Measurements from ENCODE around the gene FAM209B. TPM values are rescaled to one million over a fixed set of nuclear protein-coding genes. Genes with fewer than 3 reads are reported as not detected.
"Not testable (repeated sequence)": the region's sequence is repeated elsewhere in the genome, so short reads cannot be mapped to it uniquely, and the experiment has no call there.

FAM209B gene
- polyA plus RNA-seq, 4 donors = 0.27 to 1.9 (median 0.31) TPM; not detected in 1

DNA sequence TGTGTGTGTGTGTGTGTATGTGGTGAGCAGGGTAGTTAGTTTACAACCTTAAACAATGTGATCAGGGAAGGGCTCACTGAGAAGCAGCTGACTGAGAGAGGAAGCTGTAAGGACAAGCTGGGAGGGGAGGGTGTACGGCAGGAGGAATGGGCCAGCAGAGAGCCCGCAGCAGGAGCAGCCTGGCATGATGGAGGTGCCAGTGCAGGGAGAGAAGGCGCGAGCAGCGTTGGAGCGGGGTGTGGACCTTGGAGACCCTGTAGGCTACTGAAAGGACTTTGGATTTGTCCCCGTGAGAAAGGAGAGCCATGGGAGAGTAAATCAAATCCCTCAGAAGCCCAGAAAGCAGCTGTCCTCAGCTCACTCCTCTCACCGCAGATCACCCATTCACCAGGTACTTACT lies 18.5 kb downstream of the FAM209B start:
- WGBS, 3 donors = 73 to 87% (median 76%) methylated on average over 8 of the region's 8 CpGs
- no peak for DNase-seq
- H3K36me3 ChIP-seq (ENCODE audit: control insufficient read depth in 3 of 3, insufficient read depth in 2 of 3, low read depth in 1 of 3, low read length in 3 of 3) = no peaks in the 10 kb centered on the region
- no peaks in the 10 kb centered on the region for H3K4me1 ChIP-seq (ENCODE audit: control insufficient read depth in 3 of 3, insufficient read depth in 2 of 3, low read depth in 1 of 3, low read length in 2 of 3)
- H3K27me3 ChIP-seq (ENCODE audit: control insufficient read depth in 3 of 3, insufficient read depth in 3 of 3, low read length in 3 of 3) = no peaks in the 10 kb centered on the region
- H3K9me3 ChIP-seq (ENCODE audit: control insufficient read depth in 2 of 2, insufficient read depth in 1 of 2, low read depth in 1 of 2, low read length in 1 of 2) = no peaks in the 10 kb centered on the region
- no peak overlapping the region for H3K27ac ChIP-seq (ENCODE audit: low read depth in 1 of 3, low read length in 2 of 3)
- FAIRE-seq = no peak
- no peak overlapping the region for H3K4me3 ChIP-seq (ENCODE audit: low read depth in 1 of 3, low read length in 3 of 3)

DNA sequence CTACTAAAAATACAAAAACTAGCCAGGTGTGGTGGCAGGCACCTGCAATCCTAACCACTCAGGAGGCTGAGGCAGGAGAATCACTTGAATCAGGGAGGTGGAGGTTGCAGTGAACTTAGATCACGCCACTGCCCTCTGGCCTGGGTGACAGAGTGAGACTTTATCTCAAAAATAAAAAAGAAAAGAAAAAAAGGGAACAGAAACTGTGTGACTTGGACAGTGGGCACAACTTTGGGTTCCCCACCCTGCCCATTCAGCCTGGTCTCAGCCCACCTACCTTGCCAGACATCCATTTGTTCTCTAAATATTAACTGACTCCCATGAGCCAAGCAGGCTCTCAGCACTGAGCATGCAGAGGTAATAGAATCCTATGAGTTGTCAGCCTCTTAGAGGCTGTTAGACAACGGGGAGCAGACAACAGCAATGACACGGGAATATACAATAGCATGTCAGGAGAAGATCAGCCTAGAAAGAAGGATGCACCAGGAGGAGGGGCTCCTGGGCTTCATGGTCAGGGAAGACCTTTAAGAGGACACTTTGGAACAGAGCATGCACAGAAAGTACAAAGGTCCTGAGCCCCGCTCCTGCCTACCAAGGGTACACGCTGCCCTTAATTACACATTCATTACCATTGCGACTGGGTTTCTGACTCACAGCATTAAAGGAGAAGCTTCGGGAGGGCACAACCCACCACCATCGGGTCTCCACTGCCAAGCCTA lies 20.0 kb downstream of the FAM209B start:
- WGBS, 3 donors = 45 to 64% (median 51%) methylated on average over 8 of the region's 8 CpGs
- FAIRE-seq = no peak
- no peak for DNase-seq
- Histone ChIP-seq H3K4me1 (ENCODE audit: control insufficient read depth in 3 of 3, insufficient read depth in 2 of 3, low read depth in 1 of 3, low read length in 2 of 3) (no peaks in the 10 kb centered on the region), H3K9me3 (ENCODE audit: control insufficient read depth in 2 of 2, insufficient read depth in 1 of 2, low read depth in 1 of 2, low read length in 1 of 2) (no peaks in the 10 kb centered on the region), H3K27me3 (ENCODE audit: control insufficient read depth in 3 of 3, insufficient read depth in 3 of 3, low read length in 3 of 3) (no peaks in the 10 kb centered on the region), H3K4me3 (ENCODE audit: low read depth in 1 of 3, low read length in 3 of 3) (no peak overlapping the region), H3K27ac (ENCODE audit: low read depth in 1 of 3, low read length in 2 of 3) (no peak overlapping the region), H3K36me3 (ENCODE audit: control insufficient read depth in 3 of 3, insufficient read depth in 2 of 3, low read depth in 1 of 3, low read length in 3 of 3) (no peaks in the 10 kb centered on the region)

DNA sequence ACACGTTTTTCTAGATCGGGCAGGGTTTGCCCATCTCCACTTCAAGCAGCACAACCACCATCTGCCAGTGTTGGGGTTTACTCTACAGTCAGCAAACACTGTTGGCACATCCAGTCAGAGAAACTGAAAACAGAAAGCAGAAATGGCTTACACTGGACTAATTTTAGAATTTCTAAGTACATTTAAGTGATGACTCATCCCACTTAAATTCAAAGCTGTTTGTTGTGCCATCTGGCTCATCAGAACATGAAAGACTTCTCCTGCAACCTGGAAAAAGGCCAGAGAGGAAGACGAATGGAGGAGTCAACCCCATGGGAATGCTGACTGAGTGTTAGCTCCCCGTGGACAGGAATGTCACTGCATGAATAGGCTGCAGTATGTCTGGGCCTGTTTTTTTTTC lies 21.8 kb downstream of the FAM209B start:
- H3K9me3 ChIP-seq (ENCODE audit: control insufficient read depth in 2 of 2, insufficient read depth in 1 of 2, low read depth in 1 of 2, low read length in 1 of 2) = no peaks in the 10 kb centered on the region
- H3K36me3 ChIP-seq (ENCODE audit: control insufficient read depth in 3 of 3, insufficient read depth in 2 of 3, low read depth in 1 of 3, low read length in 3 of 3) = no peaks in the 10 kb centered on the region
- H3K4me3 ChIP-seq (ENCODE audit: low read depth in 1 of 3, low read length in 3 of 3) = no peak overlapping the region
- FAIRE-seq = no peak
- 16 to 34% (median 26%) methylated on average over 4 of the region's 4 CpGs for WGBS, 3 donors
- peak overlapping the region in 1 of 3 donors; percentile 33 for H3K27ac ChIP-seq (ENCODE audit: low read depth in 1 of 3, low read length in 2 of 3)
- H3K27me3 ChIP-seq (ENCODE audit: control insufficient read depth in 3 of 3, insufficient read depth in 3 of 3, low read length in 3 of 3) = no peaks in the 10 kb centered on the region
- no peaks in the 10 kb centered on the region for H3K4me1 ChIP-seq (ENCODE audit: control insufficient read depth in 3 of 3, insufficient read depth in 2 of 3, low read depth in 1 of 3, low read length in 2 of 3)
- peak; percentile 7 to 14 for DNase-seq

DNA sequence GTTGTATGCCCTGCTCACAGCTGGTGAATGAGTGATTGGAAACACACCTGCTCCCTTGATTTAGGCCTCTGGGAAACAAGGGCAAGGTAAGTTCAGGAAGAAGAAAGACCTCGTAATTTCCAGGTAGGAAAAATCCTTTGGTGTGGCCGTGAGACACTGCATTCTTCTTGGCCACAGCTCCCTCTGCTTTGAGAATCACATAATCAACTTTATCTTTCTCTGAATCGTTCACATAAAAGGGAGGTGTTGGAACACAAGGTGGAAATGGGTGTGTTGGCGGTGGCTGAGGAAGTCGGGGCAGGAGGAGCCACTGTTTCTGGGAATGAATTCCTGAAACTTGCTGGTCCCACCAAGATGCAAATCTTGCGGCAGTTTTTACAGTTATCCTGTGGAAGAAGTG lies 25.9 kb downstream of the FAM209B start:
- no peak overlapping the region for H3K4me3 ChIP-seq (ENCODE audit: low read depth in 1 of 3, low read length in 3 of 3)
- no peaks in the 10 kb centered on the region for H3K36me3 ChIP-seq (ENCODE audit: control insufficient read depth in 3 of 3, insufficient read depth in 2 of 3, low read depth in 1 of 3, low read length in 3 of 3)
- FAIRE-seq (no peak), DNase-seq (no peak)
- H3K9me3 ChIP-seq (ENCODE audit: control insufficient read depth in 2 of 2, insufficient read depth in 1 of 2, low read depth in 1 of 2, low read length in 1 of 2) = no peaks in the 10 kb centered on the region
- 53 to 63% (median 57%) methylated on average over 6 of the region's 6 CpGs for WGBS, 3 donors
- H3K27me3 ChIP-seq (ENCODE audit: control insufficient read depth in 3 of 3, insufficient read depth in 3 of 3, low read length in 3 of 3) = no peaks in the 10 kb centered on the region
- H3K4me1 ChIP-seq (ENCODE audit: control insufficient read depth in 3 of 3, insufficient read depth in 2 of 3, low read depth in 1 of 3, low read length in 2 of 3) = no peaks in the 10 kb centered on the region
- H3K27ac ChIP-seq (ENCODE audit: low read depth in 1 of 3, low read length in 2 of 3) = no peak overlapping the region

DNA sequence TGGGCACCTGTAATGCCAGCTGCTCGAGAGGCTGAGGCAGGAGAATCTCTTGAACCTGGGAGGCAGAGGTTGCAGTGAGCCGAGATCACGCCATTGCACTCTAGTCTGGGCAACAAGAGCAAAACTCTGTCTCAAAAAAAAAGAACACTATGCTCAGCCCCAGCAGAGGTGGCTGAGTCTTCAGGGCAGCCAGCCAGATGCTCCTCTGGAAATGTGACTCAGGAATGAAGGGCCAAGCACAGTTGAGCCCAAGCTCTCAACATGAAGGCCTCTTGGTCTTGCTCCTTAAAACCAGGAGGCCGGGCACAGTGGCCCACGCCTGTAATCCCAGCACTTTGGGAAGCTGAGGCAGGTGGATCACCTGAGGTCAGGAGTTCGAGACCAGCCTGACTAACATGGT lies 31.5 kb downstream of the FAM209B start:
- DNase-seq; H3K27me3 ChIP-seq (ENCODE audit: control insufficient read depth in 3 of 3, insufficient read depth in 3 of 3, low read length in 3 of 3); H3K4me3 ChIP-seq (ENCODE audit: low read depth in 1 of 3, low read length in 3 of 3); H3K36me3 ChIP-seq (ENCODE audit: control insufficient read depth in 3 of 3, insufficient read depth in 2 of 3, low read depth in 1 of 3, low read length in 3 of 3); H3K4me1 ChIP-seq (ENCODE audit: control insufficient read depth in 3 of 3, insufficient read depth in 2 of 3, low read depth in 1 of 3, low read length in 2 of 3); H3K9me3 ChIP-seq (ENCODE audit: control insufficient read depth in 2 of 2, insufficient read depth in 1 of 2, low read depth in 1 of 2, low read length in 1 of 2); H3K27ac ChIP-seq (ENCODE audit: low read depth in 1 of 3, low read length in 2 of 3); FAIRE-seq: not testable (repeated sequence)
- WGBS, 3 donors = 79 to 93% (median 82%) methylated on average over 6 of the region's 6 CpGs

DNA sequence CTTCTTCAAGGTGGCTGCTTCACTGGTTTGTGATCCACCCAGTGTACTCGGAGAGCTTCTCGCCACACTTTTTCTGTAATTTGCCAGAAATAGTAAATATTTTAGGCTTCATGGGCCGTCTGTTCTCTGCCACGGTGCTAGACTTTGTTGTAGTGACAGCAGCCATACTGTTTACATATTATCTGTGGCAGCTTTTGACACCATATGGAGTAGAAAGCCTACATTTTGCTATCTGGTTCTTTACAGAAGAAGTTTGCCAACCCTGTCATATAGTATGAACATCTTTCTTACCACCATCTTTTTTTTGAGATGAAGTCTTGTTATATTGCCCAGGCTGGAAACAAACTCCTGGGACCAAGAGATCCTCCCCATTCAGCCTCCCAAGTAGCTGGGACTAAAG lies 32.5 kb downstream of the FAM209B start:
- Histone ChIP-seq H3K27ac (ENCODE audit: low read depth in 1 of 3, low read length in 2 of 3) (no peak overlapping the region), H3K4me3 (ENCODE audit: low read depth in 1 of 3, low read length in 3 of 3) (no peak overlapping the region), H3K4me1 (ENCODE audit: control insufficient read depth in 3 of 3, insufficient read depth in 2 of 3, low read depth in 1 of 3, low read length in 2 of 3) (no peaks in the 10 kb centered on the region), H3K36me3 (ENCODE audit: control insufficient read depth in 3 of 3, insufficient read depth in 2 of 3, low read depth in 1 of 3, low read length in 3 of 3) (no peaks in the 10 kb centered on the region), H3K27me3 (ENCODE audit: control insufficient read depth in 3 of 3, insufficient read depth in 3 of 3, low read length in 3 of 3) (no peaks in the 10 kb centered on the region), H3K9me3 (ENCODE audit: control insufficient read depth in 2 of 2, insufficient read depth in 1 of 2, low read depth in 1 of 2, low read length in 1 of 2) (no peaks in the 10 kb centered on the region)
- FAIRE-seq = no peak
- WGBS, 3 donors = 79 to 81% (median 80%) methylated on average over 4 of the region's 4 CpGs
- no peak for DNase-seq

DNA sequence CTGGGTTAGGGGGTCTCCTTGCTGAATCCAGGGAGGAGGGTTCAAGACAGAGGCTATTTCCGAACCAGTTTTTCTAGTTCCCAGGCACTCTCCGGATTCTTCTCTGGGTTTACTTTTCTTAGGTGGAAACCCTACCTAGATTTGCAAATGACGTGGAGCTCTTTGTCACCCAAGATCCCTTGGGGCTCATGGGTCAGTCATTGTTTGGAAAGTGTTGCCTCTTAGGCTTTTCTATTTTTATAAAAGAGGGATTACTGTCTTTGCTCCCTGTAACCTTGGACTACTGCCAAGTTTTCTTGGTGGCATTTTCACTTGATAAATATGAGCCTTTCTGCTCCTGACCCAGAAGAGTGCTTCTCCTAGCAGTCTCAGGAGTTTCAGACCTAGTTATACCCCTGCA lies 33.6 kb downstream of the FAM209B start:
- FAIRE-seq = no peak
- H3K9me3 ChIP-seq (ENCODE audit: control insufficient read depth in 2 of 2, insufficient read depth in 1 of 2, low read depth in 1 of 2, low read length in 1 of 2) = no peaks in the 10 kb centered on the region
- no peaks in the 10 kb centered on the region for H3K27me3 ChIP-seq (ENCODE audit: control insufficient read depth in 3 of 3, insufficient read depth in 3 of 3, low read length in 3 of 3)
- H3K36me3 ChIP-seq (ENCODE audit: control insufficient read depth in 3 of 3, insufficient read depth in 2 of 3, low read depth in 1 of 3, low read length in 3 of 3) = no peaks in the 10 kb centered on the region
- no peak overlapping the region for H3K27ac ChIP-seq (ENCODE audit: low read depth in 1 of 3, low read length in 2 of 3)
- H3K4me1 ChIP-seq (ENCODE audit: control insufficient read depth in 3 of 3, insufficient read depth in 2 of 3, low read depth in 1 of 3, low read length in 2 of 3) = no peaks in the 10 kb centered on the region
- no peak overlapping the region for H3K4me3 ChIP-seq (ENCODE audit: low read depth in 1 of 3, low read length in 3 of 3)
- WGBS, 3 donors = 22 to 53% (median 44%) methylated on average over 3 of the region's 3 CpGs
- no peak for DNase-seq

DNA sequence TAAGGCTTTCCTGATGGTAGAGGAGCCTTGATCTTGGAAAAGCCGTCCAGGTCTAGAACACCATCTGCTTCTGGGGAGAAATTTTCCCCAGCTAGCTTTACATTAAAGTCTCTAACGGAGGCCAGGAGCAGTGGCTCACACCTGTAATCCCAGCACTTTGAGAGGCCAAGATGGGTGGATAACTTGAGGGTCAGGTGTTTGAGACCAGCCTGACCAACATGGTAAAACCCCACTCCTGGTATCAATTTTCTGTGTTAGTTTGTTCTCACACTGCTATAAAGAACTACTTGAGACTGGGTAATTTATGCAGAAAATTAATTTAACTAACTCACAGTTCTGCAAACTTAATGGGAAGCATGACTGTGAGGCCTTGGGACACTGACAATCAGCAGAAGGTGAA lies 37.8 kb downstream of the FAM209B start:
- DNase-seq (no peak), FAIRE-seq (no peak)
- H3K4me1 ChIP-seq (ENCODE audit: control insufficient read depth in 3 of 3, insufficient read depth in 2 of 3, low read depth in 1 of 3, low read length in 2 of 3) = no peaks in the 10 kb centered on the region
- no peak overlapping the region for H3K27ac ChIP-seq (ENCODE audit: low read depth in 1 of 3, low read length in 2 of 3)
- WGBS, 3 donors = 0 to 27% (median 4%) methylated on average over 2 of the region's 2 CpGs
- H3K36me3 ChIP-seq (ENCODE audit: control insufficient read depth in 3 of 3, insufficient read depth in 2 of 3, low read depth in 1 of 3, low read length in 3 of 3) = no peaks in the 10 kb centered on the region
- no peaks in the 10 kb centered on the region for H3K9me3 ChIP-seq (ENCODE audit: control insufficient read depth in 2 of 2, insufficient read depth in 1 of 2, low read depth in 1 of 2, low read length in 1 of 2)
- no peak overlapping the region for H3K4me3 ChIP-seq (ENCODE audit: low read depth in 1 of 3, low read length in 3 of 3)
- no peaks in the 10 kb centered on the region for H3K27me3 ChIP-seq (ENCODE audit: control insufficient read depth in 3 of 3, insufficient read depth in 3 of 3, low read length in 3 of 3)

DNA sequence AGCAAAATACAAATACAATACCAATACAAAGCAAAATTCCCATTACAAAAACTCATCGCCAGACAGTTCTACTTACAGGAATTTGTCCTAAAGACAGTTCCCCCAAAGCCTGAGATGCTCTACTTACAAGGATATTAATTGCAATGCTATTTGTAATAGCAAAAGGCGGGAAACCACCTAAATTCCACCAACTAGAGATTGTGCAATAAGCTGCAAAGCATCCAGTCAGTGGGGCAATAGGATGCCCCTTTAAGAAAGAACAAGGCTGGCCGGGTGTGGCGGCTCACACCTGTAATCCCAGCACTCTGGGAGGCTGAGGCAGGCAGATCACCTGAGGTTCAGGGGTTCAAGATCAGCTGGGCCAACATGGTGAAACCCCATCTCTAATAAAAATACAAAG lies 39.1 kb downstream of the FAM209B start:
- Histone ChIP-seq H3K27me3 (ENCODE audit: control insufficient read depth in 3 of 3, insufficient read depth in 3 of 3, low read length in 3 of 3) (no peaks in the 10 kb centered on the region), H3K9me3 (ENCODE audit: control insufficient read depth in 2 of 2, insufficient read depth in 1 of 2, low read depth in 1 of 2, low read length in 1 of 2) (no peaks in the 10 kb centered on the region), H3K27ac (ENCODE audit: low read depth in 1 of 3, low read length in 2 of 3) (no peak overlapping the region), H3K4me3 (ENCODE audit: low read depth in 1 of 3, low read length in 3 of 3) (no peak overlapping the region), H3K4me1 (ENCODE audit: control insufficient read depth in 3 of 3, insufficient read depth in 2 of 3, low read depth in 1 of 3, low read length in 2 of 3) (no peaks in the 10 kb centered on the region), H3K36me3 (ENCODE audit: control insufficient read depth in 3 of 3, insufficient read depth in 2 of 3, low read depth in 1 of 3, low read length in 3 of 3) (no peaks in the 10 kb centered on the region)
- no peak for FAIRE-seq
- DNase-seq = no peak
- 72 to 86% (median 77%) methylated on average over 4 of the region's 4 CpGs for WGBS, 3 donors
